DND-41 (cell line): Measurements from ENCODE around the gene MYOD1.

Source experiments
- EZH2 ChIP-seq: IDR thresholded peaks from 3 replicates; pipeline ENCODE4 v1.6.1; 2012; ENCODE audit warnings: borderline replicate concordance, low read depth, mild to moderate bottlenecking, moderate library complexity, low read length, inconsistent platforms; ENCODE audit not compliant: severe bottlenecking
- TF ChIP-seq, protein P1 (sequence below): IDR thresholded peaks from 2 replicates; pipeline ENCODE4 v1.5.1; 2012; ENCODE audit warnings: borderline replicate concordance, low read length, moderate library complexity, mild to moderate bottlenecking; ENCODE audit not compliant: poor library complexity, severe bottlenecking; ENCODE audit errors: extremely low read depth

DNA sequence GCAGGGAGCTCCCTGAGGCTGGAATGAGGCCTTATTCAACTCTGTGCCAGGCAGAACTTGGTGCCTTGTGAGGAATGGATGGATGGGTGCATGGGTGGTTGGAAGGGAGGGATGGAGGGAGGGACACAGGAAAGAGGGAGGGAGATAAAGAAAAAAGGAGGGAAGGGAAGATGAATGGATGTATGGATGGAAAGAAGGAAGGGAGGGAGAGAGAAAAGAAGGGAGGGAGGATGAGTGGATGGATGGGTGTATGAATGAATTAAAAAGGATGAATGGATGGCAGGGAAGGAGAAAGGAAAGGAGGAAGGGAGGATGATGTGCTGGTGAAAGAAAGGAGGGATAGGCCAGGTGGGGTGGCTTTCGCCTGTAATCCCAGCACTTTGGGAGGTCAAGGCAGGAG, 49.8 kb downstream of the MYOD1 start:
- no peak for TF ChIP-seq EZH2
- TF ChIP-seq, protein P1, sequence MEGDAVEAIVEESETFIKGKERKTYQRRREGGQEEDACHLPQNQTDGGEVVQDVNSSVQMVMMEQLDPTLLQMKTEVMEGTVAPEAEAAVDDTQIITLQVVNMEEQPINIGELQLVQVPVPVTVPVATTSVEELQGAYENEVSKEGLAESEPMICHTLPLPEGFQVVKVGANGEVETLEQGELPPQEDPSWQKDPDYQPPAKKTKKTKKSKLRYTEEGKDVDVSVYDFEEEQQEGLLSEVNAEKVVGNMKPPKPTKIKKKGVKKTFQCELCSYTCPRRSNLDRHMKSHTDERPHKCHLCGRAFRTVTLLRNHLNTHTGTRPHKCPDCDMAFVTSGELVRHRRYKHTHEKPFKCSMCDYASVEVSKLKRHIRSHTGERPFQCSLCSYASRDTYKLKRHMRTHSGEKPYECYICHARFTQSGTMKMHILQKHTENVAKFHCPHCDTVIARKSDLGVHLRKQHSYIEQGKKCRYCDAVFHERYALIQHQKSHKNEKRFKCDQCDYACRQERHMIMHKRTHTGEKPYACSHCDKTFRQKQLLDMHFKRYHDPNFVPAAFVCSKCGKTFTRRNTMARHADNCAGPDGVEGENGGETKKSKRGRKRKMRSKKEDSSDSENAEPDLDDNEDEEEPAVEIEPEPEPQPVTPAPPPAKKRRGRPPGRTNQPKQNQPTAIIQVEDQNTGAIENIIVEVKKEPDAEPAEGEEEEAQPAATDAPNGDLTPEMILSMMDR: no peak
